Measurements from ENCODE around the gene RNF183. TPM values are rescaled to one million over a fixed set of nuclear protein-coding genes. Genes with fewer than 3 reads are reported as not detected.

RNF183 gene
- total and polyA plus RNA-seq, 8 donors: 0.43 to 5.6 (median 1.5) TPM; not detected in 2

GRCh38 chr9:113266174-113266573 lies 37.0 kb downstream of the RNF183 start:
- intact Hi-C loops (cut with DNase I; ENCODE audit: low total_unique reads): no loop called here

GRCh38 chr9:113261917-113262671 lies 41.1 kb downstream of the RNF183 start:
- Histone ChIP-seq H3K9me3 (no peaks in the 10 kb centered on the region), H3K4me1 (peaks cover 0 to 13% (median 6%) of the 10 kb centered on the region in 4 donors), H3K27me3 (no peaks in the 10 kb centered on the region), H3K36me3 (peaks cover 18 to 78% (median 73%) of the 10 kb centered on the region in 4 donors), H3K4me3 (no peak overlapping the region), H3K27ac (no peak overlapping the region)
- WGBS, 5 donors: 80 to 100% (median 95%) methylated on average over 1 of the region's 1 CpG
- no peak for DNase-seq
- intact Hi-C loops (cut with DNase I; ENCODE audit: low total_unique reads): no loop called here
- TF ChIP-seq CTCF (IDR thresholded peaks at IDR 0.05) (no peak), POLR2A (IDR thresholded peaks at IDR 0.05) (no peak), EP300 (IDR thresholded peaks at IDR 0.05) (no peak), POLR2AphosphoS5 (IDR thresholded peaks at IDR 0.05) (no peak)

More at GRCh38 chr9:113266174-113266573, 37.0 kb downstream of the RNF183 start:
- 82 to 95% (median 91%) methylated on average over 3 of the region's 3 CpGs for WGBS, 5 donors
- Histone ChIP-seq H3K4me3 (no peak overlapping the region), H3K27me3 (no peaks in the 10 kb centered on the region), H3K27ac (no peak overlapping the region), H3K9me3 (no peaks in the 10 kb centered on the region), H3K36me3 (peaks cover 24 to 79% (median 73%) of the 10 kb centered on the region in 4 donors), H3K4me1 (peaks cover 0 to 8% (median 0%) of the 10 kb centered on the region in 4 donors)
- no peak for DNase-seq
- TF ChIP-seq EP300 (IDR thresholded peaks at IDR 0.05) (no peak), CTCF (IDR thresholded peaks at IDR 0.05) (no peak)

GRCh38 chr9:113258282-113258681 lies 44.9 kb downstream of the RNF183 start:
- DNase-seq: no peak
- intact Hi-C loops (cut with DNase I; ENCODE audit: low total_unique reads): no loop called here
- no peak overlapping the region for H3K27ac ChIP-seq
- H3K27me3 ChIP-seq: no peaks in the 10 kb centered on the region
- H3K4me3 ChIP-seq: no peak overlapping the region
- no peaks in the 10 kb centered on the region for H3K9me3 ChIP-seq
- peaks cover 0 to 13% (median 6%) of the 10 kb centered on the region in 4 donors for H3K4me1 ChIP-seq
- 29 to 54% (median 43%) methylated on average over 1 of the region's 1 CpG for WGBS, 5 donors
- peaks cover 14 to 81% (median 68%) of the 10 kb centered on the region in 4 donors for H3K36me3 ChIP-seq
- TF ChIP-seq POLR2AphosphoS5 (IDR thresholded peaks at IDR 0.05) (peak in 1 of 3 donors; percentile 15), POLR2A (IDR thresholded peaks at IDR 0.05) (no peak)

- Histone ChIP-seq H3K4me1 (peaks cover 0 to 13% (median 6%) of the 10 kb centered on the region in 4 donors), H3K36me3 (peaks cover 14 to 76% (median 68%) of the 10 kb centered on the region in 4 donors), H3K9me3 (no peaks in the 10 kb centered on the region), H3K27me3 (no peaks in the 10 kb centered on the region), H3K27ac (no peak overlapping the region), H3K4me3 (no peak overlapping the region)
- no peak for DNase-seq
- no peak for TF ChIP-seq POLR2AphosphoS5 (IDR thresholded peaks at IDR 0.05)
- TF ChIP-seq POLR2A (IDR thresholded peaks at IDR 0.05): no peak
- 86 to 94% (median 88%) methylated on average over 3 of the region's 3 CpGs for WGBS, 5 donors
- intact Hi-C loops (cut with DNase I; ENCODE audit: low total_unique reads): no loop called here
Observed at GRCh38 chr9:113257863-113258262, 45.3 kb downstream of the RNF183 start.

- Histone ChIP-seq H3K4me3 (no peak overlapping the region), H3K36me3 (peaks cover 9 to 52% (median 43%) of the 10 kb centered on the region in 4 donors), H3K27ac (no peak overlapping the region), H3K4me1 (peaks cover 0 to 13% (median 6%) of the 10 kb centered on the region in 4 donors), H3K9me3 (no peaks in the 10 kb centered on the region), H3K27me3 (no peaks in the 10 kb centered on the region)
- intact Hi-C loops (cut with DNase I; ENCODE audit: low total_unique reads): no loop called here
- 86 to 95% (median 94%) methylated on average over 6 of the region's 6 CpGs for WGBS, 5 donors
- DNase-seq: no peak
- TF ChIP-seq POLR2A (IDR thresholded peaks at IDR 0.05) (no peak), POLR2AphosphoS5 (IDR thresholded peaks at IDR 0.05) (no peak), EP300 (IDR thresholded peaks at IDR 0.05) (no peak), CTCF (IDR thresholded peaks at IDR 0.05) (no peak)
Observed at GRCh38 chr9:113255438-113255837, 47.7 kb downstream of the RNF183 start.

Measured in stomach (tissue), 9 donors.